ENCODE results near the gene ZMYND8.
A peak's percentile ranks its signal among the peaks of the same experiment; 100 is the strongest.

The ZMYND8 gene

GRCh38 chr20:47382746-47383415, 26.4 kb upstream of the ZMYND8 start:
- no peak overlapping the region for H3K9ac ChIP-seq (ENCODE audit: low read depth, low read length)
- no peak overlapping the region for H3K4me2 ChIP-seq (ENCODE audit: insufficient read depth, low read length)
- DNase-seq: no peak
- no peaks in the 10 kb centered on the region for H4K20me1 ChIP-seq (ENCODE audit: insufficient read depth, low read length)
- no peak for ATAC-seq (ENCODE audit: insufficient read depth, low read depth)
- H3K4me3 ChIP-seq (ENCODE audit: low read depth in 1 of 2, low read length in 2 of 2): no peak overlapping the region
- H3K9me3 ChIP-seq (ENCODE audit: insufficient read depth, low read length, severe bottlenecking): no peaks in the 10 kb centered on the region
- H3K36me3 ChIP-seq (ENCODE audit: insufficient read depth, low read length): no peaks in the 10 kb centered on the region
- no peak overlapping the region for H2AFZ ChIP-seq (ENCODE audit: low read depth, low read length)
- H3K27me3 ChIP-seq (ENCODE audit: insufficient read depth, low read length, poor library complexity): no peaks in the 10 kb centered on the region
- TF ChIP-seq CTCF (IDR thresholded peaks at IDR 0.05; ENCODE audit: borderline replicate concordance, extremely low read depth, low read length, poor library complexity, severe bottlenecking): no peak
- no peak for TF ChIP-seq EZH2 (IDR thresholded peaks at IDR 0.05; ENCODE audit: borderline replicate concordance, low read depth, low read length, severe bottlenecking)
- no peaks in the 10 kb centered on the region for H3K4me1 ChIP-seq (ENCODE audit: insufficient read depth, low read length)
- H3K27ac ChIP-seq (ENCODE audit: low read length): no peak overlapping the region
- H3K79me2 ChIP-seq (ENCODE audit: insufficient read depth, low read length): no peaks in the 10 kb centered on the region

- Histone ChIP-seq H3K4me1 (ENCODE audit: insufficient read depth, low read length) (no peaks in the 10 kb centered on the region), H3K4me3 (ENCODE audit: low read depth in 1 of 2, low read length in 2 of 2) (no peak overlapping the region), H3K36me3 (ENCODE audit: insufficient read depth, low read length) (no peaks in the 10 kb centered on the region), H3K79me2 (ENCODE audit: insufficient read depth, low read length) (no peaks in the 10 kb centered on the region), H3K9ac (ENCODE audit: low read depth, low read length) (no peak overlapping the region), H3K27me3 (ENCODE audit: insufficient read depth, low read length, poor library complexity) (no peaks in the 10 kb centered on the region), H2AFZ (ENCODE audit: low read depth, low read length) (no peak overlapping the region), H3K9me3 (ENCODE audit: insufficient read depth, low read length, severe bottlenecking) (no peaks in the 10 kb centered on the region), H3K4me2 (ENCODE audit: insufficient read depth, low read length) (no peak overlapping the region), H4K20me1 (ENCODE audit: insufficient read depth, low read length) (no peaks in the 10 kb centered on the region), H3K27ac (ENCODE audit: low read length) (no peak overlapping the region)
- DNase-seq: no peak
- TF ChIP-seq EZH2 (IDR thresholded peaks at IDR 0.05; ENCODE audit: borderline replicate concordance, low read depth, low read length, severe bottlenecking) (no peak), CTCF (IDR thresholded peaks at IDR 0.05; ENCODE audit: borderline replicate concordance, extremely low read depth, low read length, poor library complexity, severe bottlenecking) (no peak)
- ATAC-seq (ENCODE audit: insufficient read depth, low read depth): peak; percentile 44; the same call in 1 of the 3 replicates
Measured at GRCh38 chr20:47380481-47380880, 24.0 kb upstream of the ZMYND8 start.

- Histone ChIP-seq H4K20me1 (ENCODE audit: insufficient read depth, low read length) (no peaks in the 10 kb centered on the region), H3K36me3 (ENCODE audit: insufficient read depth, low read length) (no peaks in the 10 kb centered on the region), H3K9me3 (ENCODE audit: insufficient read depth, low read length, severe bottlenecking) (no peaks in the 10 kb centered on the region), H3K27me3 (ENCODE audit: insufficient read depth, low read length, poor library complexity) (no peaks in the 10 kb centered on the region), H3K4me2 (ENCODE audit: insufficient read depth, low read length) (no peak overlapping the region), H2AFZ (ENCODE audit: low read depth, low read length) (no peak overlapping the region), H3K79me2 (ENCODE audit: insufficient read depth, low read length) (no peaks in the 10 kb centered on the region), H3K9ac (ENCODE audit: low read depth, low read length) (no peak overlapping the region), H3K4me1 (ENCODE audit: insufficient read depth, low read length) (no peaks in the 10 kb centered on the region), H3K4me3 (ENCODE audit: low read depth in 1 of 2, low read length in 2 of 2) (no peak overlapping the region), H3K27ac (ENCODE audit: low read length) (no peak overlapping the region)
- TF ChIP-seq EZH2 (IDR thresholded peaks at IDR 0.05; ENCODE audit: borderline replicate concordance, low read depth, low read length, severe bottlenecking) (no peak), CTCF (IDR thresholded peaks at IDR 0.05; ENCODE audit: borderline replicate concordance, extremely low read depth, low read length, poor library complexity, severe bottlenecking) (no peak)
- no peak for DNase-seq
- ATAC-seq (ENCODE audit: insufficient read depth, low read depth): no peak
Measured at GRCh38 chr20:47379433-47380150, 23.1 kb upstream of the ZMYND8 start.

All from DND-41 (cell line).